Neutrophil (primary cell): Measurements from ENCODE around the gene RFX8.

Experiments used
- H3K27ac ChIP-seq: fragments of 200-600 bp; sonication (generic); 2 replicates; pipeline ENCODE4 v1.5.1; 2016; ENCODE audit warnings: mild to moderate bottlenecking, moderate library complexity
- H3K27me3 ChIP-seq: fragments of 200-600 bp; sonication (generic); 2 replicates; pipeline ENCODE4 v1.6.0; 2016; ENCODE audit warnings: mild to moderate bottlenecking
- H3K36me3 ChIP-seq: fragments of 200-600 bp; sonication (generic); 2 replicates; pipeline ENCODE4 v1.5.1; 2017
- H3K4me1 ChIP-seq, 2 experiments: fragments of 200-600 bp in 1 of 2; sonication (generic) in 1 of 2; 1 replicate in 1 of 2; 2 replicates in 1 of 2; pipeline versions ENCODE4 v1.5.1 to v1.6.1; 2013 to 2016; ENCODE audit warnings: low read depth in 1 of 2, low read length in 1 of 2, mild to moderate bottlenecking in 1 of 2, moderate library complexity in 1 of 2; ENCODE audit not compliant: control insufficient read depth in 1 of 2, insufficient read depth in 1 of 2
- H3K4me3 ChIP-seq, 2 experiments: fragments of 200-600 bp in 1 of 2; sonication (generic) in 1 of 2; 1 replicate in 1 of 2; 2 replicates in 1 of 2; pipeline ENCODE4 v1.5.1; 2013 to 2016; ENCODE audit warnings: low read depth in 1 of 2, low read length in 1 of 2, mild to moderate bottlenecking in 1 of 2, moderate library complexity in 1 of 2
- H3K9me3 ChIP-seq: fragments of 200-600 bp; sonication (generic); 2 replicates; pipeline ENCODE4 v1.5.1; 2016
- CTCF ChIP-seq: fragments of 200-600 bp; sonication (generic); IDR thresholded peaks from 2 replicates; pipeline ENCODE4 v1.5.1; 2016; ENCODE audit warnings: antibody characterized with exemption

The RFX8 gene

GRCh38 chr2:101500860-101501259 is 25.9 kb upstream of the RFX8 start:
- H3K4me3 ChIP-seq = no peak overlapping the region
- no peak overlapping the region for H3K27ac ChIP-seq
- H3K4me1 ChIP-seq = no peaks in the 10 kb centered on the region

GRCh38 chr2:101500180-101500579 is 25.3 kb upstream of the RFX8 start:
- TF ChIP-seq CTCF = no peak
- H3K9me3 ChIP-seq = no peaks in the 10 kb centered on the region
- no peak overlapping the region for H3K4me3 ChIP-seq
- no peaks in the 10 kb centered on the region for H3K36me3 ChIP-seq
- no peaks in the 10 kb centered on the region for H3K4me1 ChIP-seq
- H3K27ac ChIP-seq = no peak overlapping the region
- no peaks in the 10 kb centered on the region for H3K27me3 ChIP-seq

More at GRCh38 chr2:101500860-101501259, 25.9 kb upstream of the RFX8 start:
- H3K36me3 ChIP-seq = no peaks in the 10 kb centered on the region
- no peaks in the 10 kb centered on the region for H3K9me3 ChIP-seq
- no peak for TF ChIP-seq CTCF
- no peaks in the 10 kb centered on the region for H3K27me3 ChIP-seq

- no peak for TF ChIP-seq CTCF
Observed at GRCh38 chr2:101496279-101496678, 21.4 kb upstream of the RFX8 start.

GRCh38 chr2:101492936-101493473 is 18.1 kb upstream of the RFX8 start:
- no peak for TF ChIP-seq CTCF
- Histone ChIP-seq H3K9me3 (no peaks in the 10 kb centered on the region), H3K36me3 (no peaks in the 10 kb centered on the region), H3K4me3 (no peak overlapping the region), H3K27ac (no peak overlapping the region), H3K4me1 (no peaks in the 10 kb centered on the region), H3K27me3 (no peaks in the 10 kb centered on the region)

More at GRCh38 chr2:101496279-101496678, 21.4 kb upstream of the RFX8 start:
- Histone ChIP-seq H3K27ac (no peak overlapping the region), H3K4me1 (no peaks in the 10 kb centered on the region), H3K9me3 (no peaks in the 10 kb centered on the region), H3K36me3 (no peaks in the 10 kb centered on the region), H3K27me3 (no peaks in the 10 kb centered on the region), H3K4me3 (no peak overlapping the region)

- no peaks in the 10 kb centered on the region for H3K36me3 ChIP-seq
- H3K9me3 ChIP-seq = no peaks in the 10 kb centered on the region
- H3K27me3 ChIP-seq = no peaks in the 10 kb centered on the region
- no peak for TF ChIP-seq CTCF
- no peak overlapping the region for H3K4me3 ChIP-seq
- H3K4me1 ChIP-seq = no peaks in the 10 kb centered on the region
- H3K27ac ChIP-seq = no peak overlapping the region
Observed at GRCh38 chr2:101486994-101487393, 12.1 kb upstream of the RFX8 start.
